Measurements from ENCODE around the gene MAML3.

The MAML3 gene

GRCh38 chr4:139768366-139768765 is 385.6 kb downstream of the MAML3 start:
- DNase-seq, result no peak

- DNase-seq, result no peak
Measured at GRCh38 chr4:139767585-139767984, 386.4 kb downstream of the MAML3 start.

- no peak for DNase-seq
Measured at GRCh38 chr4:139767168-139767567, 386.8 kb downstream of the MAML3 start.

- DNase-seq, result no peak
Measured at GRCh38 chr4:139764686-139765310, 389.2 kb downstream of the MAML3 start.

GRCh38 chr4:139764182-139764581 is 389.8 kb downstream of the MAML3 start:
- no peak for DNase-seq

GRCh38 chr4:139763672-139764071 is 390.3 kb downstream of the MAML3 start:
- DNase-seq, result no peak

DNA sequence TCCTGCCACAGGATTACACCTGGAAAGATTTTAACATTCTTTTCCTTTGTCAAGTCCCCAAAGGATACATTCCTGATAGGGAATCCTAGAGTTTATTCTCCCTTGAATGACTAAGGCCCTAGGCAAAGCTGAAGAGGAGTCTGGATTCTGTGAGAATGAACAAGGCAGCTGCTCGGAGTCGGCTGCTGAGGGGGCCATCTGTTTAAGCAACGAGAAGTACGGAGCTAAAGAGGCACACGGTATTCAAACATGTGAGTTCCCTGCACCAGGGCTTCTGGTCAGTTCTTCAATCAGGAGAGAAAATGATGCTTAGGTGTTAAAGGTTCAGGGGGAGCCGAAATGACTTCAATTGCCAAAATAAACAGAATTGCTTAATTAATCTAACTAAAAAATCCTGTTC is 390.8 kb downstream of the MAML3 start:
- DNase-seq, result peak; percentile 25

GRCh38 chr4:139762720-139763119 is 391.3 kb downstream of the MAML3 start:
- no peak for DNase-seq

GRCh38 chr4:139761461-139761860 is 392.5 kb downstream of the MAML3 start:
- DNase-seq, result peak; percentile 75

- no peak for DNase-seq
Measured at GRCh38 chr4:139760567-139760966, 393.4 kb downstream of the MAML3 start.

DNA sequence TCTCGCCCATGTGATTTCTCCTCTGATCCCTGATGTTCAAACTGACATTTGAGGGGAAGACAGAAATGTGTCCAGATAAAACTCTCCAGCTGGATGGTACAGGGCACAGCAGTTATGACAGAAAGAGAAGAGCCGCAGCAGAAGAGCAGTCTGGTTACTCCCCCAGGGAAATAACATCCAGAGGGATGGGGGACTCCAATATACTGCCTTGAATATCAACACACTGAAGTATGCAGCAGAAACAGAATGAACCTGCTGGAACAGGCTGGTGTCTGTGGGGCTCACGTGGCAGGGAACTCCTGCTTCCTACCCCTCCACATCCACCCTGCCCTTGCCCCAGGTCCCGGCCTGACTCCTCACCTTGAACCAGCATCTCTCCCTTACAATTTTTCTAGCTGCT is 394.9 kb downstream of the MAML3 start:
- no peak for DNase-seq

DNA sequence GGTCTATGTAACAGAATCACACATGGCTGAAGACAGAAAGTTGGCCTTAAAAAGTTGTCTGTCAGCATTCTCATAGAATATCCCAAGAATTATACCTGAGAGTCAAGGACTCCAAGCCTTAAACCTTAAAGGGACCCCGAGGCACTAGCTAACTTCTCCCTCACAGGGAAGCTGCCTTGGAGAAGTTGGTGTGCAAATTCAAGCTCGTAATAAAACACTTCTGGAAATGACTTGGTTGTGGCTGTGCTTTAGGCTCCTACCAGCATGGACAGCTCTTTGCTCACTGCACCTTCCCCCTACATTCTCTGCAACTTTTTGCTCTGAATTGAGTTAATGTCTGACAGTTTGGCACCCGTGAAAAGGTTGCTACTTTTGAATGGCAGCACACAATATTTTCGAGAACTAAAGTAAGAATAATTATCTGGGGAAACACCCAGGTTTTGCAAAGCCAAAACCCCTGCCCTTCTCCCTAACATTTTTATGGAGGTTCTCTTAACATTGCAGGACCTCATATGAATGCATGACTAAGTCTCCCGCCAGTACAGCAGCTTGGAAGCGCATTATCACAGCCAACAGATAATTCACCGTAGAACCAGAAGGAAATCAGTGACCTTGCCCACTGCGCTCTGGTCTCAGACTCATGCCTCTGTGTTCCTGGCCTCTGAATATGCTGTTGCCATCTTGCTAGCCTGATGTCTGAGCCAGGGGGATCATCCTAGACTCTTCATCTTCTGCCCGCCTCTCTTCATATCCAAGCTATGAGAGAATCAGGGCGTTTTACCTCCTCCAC is 397.4 kb downstream of the MAML3 start:
- no peak for DNase-seq

- no peak for DNase-seq
Measured at GRCh38 chr4:139754938-139755337, 399.0 kb downstream of the MAML3 start.

DNA sequence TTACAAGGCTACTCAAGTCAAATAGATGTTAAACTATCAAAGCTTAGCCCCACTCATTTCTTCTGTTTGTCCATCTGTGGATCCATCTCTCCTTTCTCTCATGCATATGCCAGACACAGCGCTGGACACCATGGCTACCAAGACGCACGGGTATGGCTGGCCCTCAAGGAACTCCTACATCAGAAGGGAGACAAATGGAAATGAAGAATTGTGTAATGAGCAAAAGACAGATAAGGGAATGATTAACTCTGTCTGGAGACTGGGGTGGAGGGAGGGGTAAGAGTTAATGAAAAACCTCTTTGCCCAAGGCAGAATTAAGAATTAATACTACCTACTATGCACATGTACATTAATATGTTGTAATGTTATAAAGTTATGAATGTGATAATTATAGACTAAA is 400.3 kb downstream of the MAML3 start:
- no peak for DNase-seq

- no peak for DNase-seq
Measured at GRCh38 chr4:139749835-139750498, 404.0 kb downstream of the MAML3 start.

- no peak for DNase-seq
Measured at GRCh38 chr4:139749338-139749737, 404.6 kb downstream of the MAML3 start.

- peak; percentile 36 for DNase-seq
Measured at GRCh38 chr4:139746431-139747171, 407.4 kb downstream of the MAML3 start.

- DNase-seq, result no peak
Measured at GRCh38 chr4:139745111-139745639, 408.8 kb downstream of the MAML3 start.

GRCh38 chr4:139744232-139744631 is 409.8 kb downstream of the MAML3 start:
- no peak for DNase-seq

DNA sequence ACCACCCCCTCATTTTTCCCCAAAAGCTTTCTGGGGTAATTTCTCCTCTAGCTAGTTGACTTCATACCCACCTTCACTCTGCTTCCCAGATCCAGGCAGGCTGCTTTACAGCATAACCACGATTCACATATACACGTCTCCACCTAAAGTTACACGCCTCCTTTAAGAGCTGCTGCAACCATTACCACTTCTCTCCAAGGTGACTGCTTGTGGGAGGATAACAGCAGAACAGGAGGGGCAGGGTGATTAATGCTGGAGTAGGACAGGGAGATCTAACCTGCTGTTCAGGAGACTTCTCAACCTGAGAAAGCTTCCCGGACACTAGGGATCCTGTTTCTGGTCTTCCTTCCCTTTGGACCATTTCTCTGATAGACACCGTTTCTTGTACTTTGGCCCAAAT is 411.0 kb downstream of the MAML3 start:
- DNase-seq, result no peak

DNA sequence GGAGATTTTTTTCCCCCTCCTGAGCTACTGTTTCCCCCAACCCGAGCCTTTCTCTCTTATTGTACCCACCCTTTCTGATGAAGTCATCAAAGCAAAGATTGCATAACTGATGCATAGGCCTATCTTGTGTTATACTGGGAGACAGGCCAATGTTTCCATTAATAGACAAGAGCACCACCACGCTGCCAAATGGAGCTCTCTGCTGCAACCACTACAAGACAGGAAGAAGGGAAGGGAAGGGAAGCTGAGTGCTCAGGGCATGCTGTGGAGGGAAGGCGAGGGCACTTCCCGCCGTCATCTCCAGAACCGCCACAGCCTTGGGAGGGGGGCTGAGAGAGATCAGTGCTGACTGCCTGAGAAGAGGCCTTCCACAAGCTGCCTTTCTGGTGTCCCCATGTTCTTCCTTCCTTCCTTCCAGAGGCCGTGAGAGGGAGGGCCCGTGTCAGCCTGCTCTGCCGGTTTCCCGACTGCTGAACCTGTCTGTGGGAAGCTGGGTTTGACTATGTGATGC is 413.4 kb downstream of the MAML3 start:
- DNase-seq, result no peak

- no peak for DNase-seq
Measured at GRCh38 chr4:139740121-139740520, 413.9 kb downstream of the MAML3 start.

Data from NCI-H524 treated with DMSO at 0.1 percent for 48 hours (cell line).